IPS DF 6.9 (cell line): Measurements from ENCODE around the gene XXYLT1.
A peak's percentile ranks its signal among the peaks of the same experiment; 100 is the strongest.
"Not testable (repeated sequence)": the region's sequence is repeated elsewhere in the genome, so short reads cannot be mapped to it uniquely, and the experiment has no call there.

ENCODE experiments used
- DNase-seq: peaks from one replicate; pipeline ENCODE4 v3.0.0-alpha.2; 2013; ENCODE audit warnings: low read depth, low spot score
- H3K27ac ChIP-seq: one replicate; pipeline ENCODE4 v1.5.1; 2013; ENCODE audit warnings: low read length, control low read depth
- H3K27me3 ChIP-seq: 2 replicates; pipeline ENCODE4 v1.6.1; 2013; ENCODE audit warnings: mild to moderate bottlenecking, low read length; ENCODE audit not compliant: control insufficient read depth, insufficient read depth
- H3K36me3 ChIP-seq: 2 replicates; pipeline ENCODE4 v1.6.1; 2013; ENCODE audit warnings: low read length; ENCODE audit not compliant: control insufficient read depth, insufficient read depth
- H3K4me1 ChIP-seq: 2 replicates; pipeline ENCODE4 v1.6.1; 2013; ENCODE audit warnings: low read length; ENCODE audit not compliant: control insufficient read depth, insufficient read depth
- H3K4me3 ChIP-seq: 2 replicates; pipeline ENCODE4 v1.5.1; 2013; ENCODE audit warnings: mild to moderate bottlenecking, low read length
- H3K9me3 ChIP-seq: 2 replicates; pipeline ENCODE4 v1.6.1; 2013; ENCODE audit warnings: low read length, inconsistent platforms; ENCODE audit not compliant: control insufficient read depth, insufficient read depth
- WGBS: extraction: QIAGEN DNeasy Blood & Tissue Kit; methylation state at CpG from one replicate; pipeline ENCODE4 v1.1.7; 2013; ENCODE audit warnings: mixed read lengths, missing lambda C conversion rate; ENCODE audit not compliant: insufficient read length, insufficient coverage; 5-methylcytosine and 5-hydroxymethylcytosine counted together

Gene XXYLT1

DNA sequence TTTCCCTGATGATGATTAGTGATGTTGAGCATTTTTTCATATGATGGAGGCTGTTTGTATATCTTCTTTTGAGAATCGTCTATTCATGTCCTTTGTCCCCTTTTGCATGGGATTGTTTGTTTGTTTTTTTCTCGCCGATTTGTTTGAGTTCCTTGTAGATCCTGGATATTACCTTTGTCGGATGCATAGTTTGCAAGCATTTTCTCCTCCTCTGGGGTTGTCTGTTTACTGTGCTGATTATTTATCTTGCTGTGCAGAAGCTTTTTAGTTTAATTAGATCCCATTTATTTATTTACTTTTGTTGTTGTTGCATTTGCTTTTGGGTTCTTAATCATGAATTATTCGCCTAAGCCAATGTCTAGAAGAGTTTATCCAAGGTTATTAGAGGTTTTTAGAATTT lies 232.8 kb downstream of the XXYLT1 start:
- H3K27ac ChIP-seq, result no peak overlapping the region
- no CpG with 5 or more reads among the region's 5 CpGs for WGBS
- no peaks in the 10 kb centered on the region for H3K9me3 ChIP-seq
- no peak for DNase-seq
- H3K4me1 ChIP-seq, result no peaks in the 10 kb centered on the region; the same call in none of the 2 replicates
- H3K4me3 ChIP-seq, result no peak overlapping the region
- H3K36me3 ChIP-seq, result no peaks in the 10 kb centered on the region
- no peaks in the 10 kb centered on the region for H3K27me3 ChIP-seq

DNA sequence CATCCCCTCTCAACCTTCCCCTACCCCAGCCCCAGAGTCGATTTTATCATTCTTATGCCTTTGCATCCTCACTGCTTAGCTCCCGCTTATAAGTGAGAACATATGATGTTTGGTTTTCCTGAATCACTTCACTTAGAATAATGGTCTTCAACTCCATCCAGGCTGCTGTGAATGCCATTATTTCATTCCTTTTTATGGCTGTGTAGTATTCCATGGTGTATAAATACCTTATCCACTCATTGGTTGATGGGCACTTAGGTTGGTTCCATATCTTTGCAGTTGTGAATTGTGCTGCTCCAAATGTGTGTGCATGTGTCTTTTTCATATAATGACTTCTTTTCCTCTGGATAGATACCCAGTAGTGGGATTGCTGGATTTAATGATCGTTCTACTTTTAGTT lies 233.4 kb downstream of the XXYLT1 start:
- WGBS, result no CpG with 5 or more reads among the region's 3 CpGs
- not testable (repeated sequence) for H3K36me3 ChIP-seq, H3K4me1 ChIP-seq, DNase-seq, H3K27ac ChIP-seq, H3K9me3 ChIP-seq, H3K27me3 ChIP-seq, H3K4me3 ChIP-seq

DNA sequence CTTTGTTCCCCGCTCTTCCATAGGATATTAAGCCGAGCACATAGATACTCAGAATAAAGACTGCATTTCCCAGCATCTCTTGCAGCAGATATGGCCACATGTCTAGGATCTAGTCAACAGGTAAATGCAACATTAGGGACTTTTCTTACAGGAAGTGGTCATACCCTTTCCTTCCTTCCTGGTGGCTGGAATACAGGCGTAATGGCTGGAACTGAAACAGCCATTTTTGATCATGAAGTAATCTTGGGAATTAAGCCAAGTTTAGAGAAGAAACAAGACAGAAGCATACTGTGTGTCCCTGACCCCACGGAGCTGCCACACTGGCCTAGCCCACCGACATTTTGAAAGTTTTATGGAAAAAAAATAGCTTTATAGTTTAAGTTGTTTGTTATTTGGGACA lies 234.0 kb downstream of the XXYLT1 start:
- Histone ChIP-seq H3K9me3 (no peaks in the 10 kb centered on the region), H3K36me3 (no peaks in the 10 kb centered on the region), H3K4me1 (no peaks in the 10 kb centered on the region; the same call in 1 of the 2 replicates), H3K4me3 (no peak overlapping the region), H3K27me3 (no peaks in the 10 kb centered on the region), H3K27ac (no peak overlapping the region)
- DNase-seq, result no peak
- no CpG with 5 or more reads among the region's 5 CpGs for WGBS

DNA sequence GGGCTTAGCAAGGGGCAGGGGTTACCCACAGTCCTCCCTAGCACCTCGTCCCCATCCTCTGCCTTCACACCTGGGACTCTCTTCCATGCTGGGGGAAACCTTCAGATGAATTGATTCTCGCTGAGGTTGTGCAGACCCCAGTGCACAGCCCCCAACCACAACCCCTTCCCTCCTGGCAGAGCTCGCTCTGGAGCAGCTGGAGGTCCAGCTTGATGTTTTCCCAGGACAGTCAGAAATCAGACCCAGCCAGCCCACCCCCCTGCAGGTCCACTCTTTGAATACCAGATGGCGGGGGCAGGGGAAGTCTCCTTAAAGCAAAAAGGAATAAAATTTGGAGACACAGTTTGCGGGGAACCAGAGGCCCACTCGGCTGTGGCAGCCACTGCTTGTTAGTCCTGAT lies 234.4 kb downstream of the XXYLT1 start:
- Histone ChIP-seq H3K4me1 (no peaks in the 10 kb centered on the region; the same call in 1 of the 2 replicates), H3K9me3 (no peaks in the 10 kb centered on the region), H3K4me3 (no peak overlapping the region), H3K36me3 (no peaks in the 10 kb centered on the region), H3K27ac (no peak overlapping the region), H3K27me3 (no peaks in the 10 kb centered on the region)
- whole genome bisulfite sequencing, result no CpG with 5 or more reads among the region's 6 CpGs
- DNase-seq, result no peak

DNA sequence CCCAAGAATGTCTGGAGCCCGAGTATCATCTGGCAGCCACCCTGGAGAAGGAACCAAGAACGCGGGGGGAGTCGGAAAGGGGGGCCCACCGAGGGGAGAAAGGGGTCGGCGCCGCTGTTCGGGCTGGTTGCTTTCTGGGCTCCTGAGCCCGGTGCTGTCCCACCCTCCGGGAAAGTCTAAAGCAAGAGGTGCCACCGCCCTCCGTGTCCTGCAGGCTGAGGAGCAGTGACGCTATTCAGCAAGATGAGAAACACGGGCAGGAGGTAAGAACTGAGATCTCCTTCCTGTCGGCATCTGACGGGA lies 234.8 kb downstream of the XXYLT1 start:
- DNase-seq, result no peak
- no peaks in the 10 kb centered on the region for H3K9me3 ChIP-seq
- no peak overlapping the region for H3K27ac ChIP-seq
- H3K27me3 ChIP-seq, result no peaks in the 10 kb centered on the region
- no peak overlapping the region for H3K4me3 ChIP-seq
- WGBS, result no CpG with 5 or more reads among the region's 17 CpGs
- H3K4me1 ChIP-seq, result no peaks in the 10 kb centered on the region; the same call in 1 of the 2 replicates
- no peaks in the 10 kb centered on the region for H3K36me3 ChIP-seq

DNA sequence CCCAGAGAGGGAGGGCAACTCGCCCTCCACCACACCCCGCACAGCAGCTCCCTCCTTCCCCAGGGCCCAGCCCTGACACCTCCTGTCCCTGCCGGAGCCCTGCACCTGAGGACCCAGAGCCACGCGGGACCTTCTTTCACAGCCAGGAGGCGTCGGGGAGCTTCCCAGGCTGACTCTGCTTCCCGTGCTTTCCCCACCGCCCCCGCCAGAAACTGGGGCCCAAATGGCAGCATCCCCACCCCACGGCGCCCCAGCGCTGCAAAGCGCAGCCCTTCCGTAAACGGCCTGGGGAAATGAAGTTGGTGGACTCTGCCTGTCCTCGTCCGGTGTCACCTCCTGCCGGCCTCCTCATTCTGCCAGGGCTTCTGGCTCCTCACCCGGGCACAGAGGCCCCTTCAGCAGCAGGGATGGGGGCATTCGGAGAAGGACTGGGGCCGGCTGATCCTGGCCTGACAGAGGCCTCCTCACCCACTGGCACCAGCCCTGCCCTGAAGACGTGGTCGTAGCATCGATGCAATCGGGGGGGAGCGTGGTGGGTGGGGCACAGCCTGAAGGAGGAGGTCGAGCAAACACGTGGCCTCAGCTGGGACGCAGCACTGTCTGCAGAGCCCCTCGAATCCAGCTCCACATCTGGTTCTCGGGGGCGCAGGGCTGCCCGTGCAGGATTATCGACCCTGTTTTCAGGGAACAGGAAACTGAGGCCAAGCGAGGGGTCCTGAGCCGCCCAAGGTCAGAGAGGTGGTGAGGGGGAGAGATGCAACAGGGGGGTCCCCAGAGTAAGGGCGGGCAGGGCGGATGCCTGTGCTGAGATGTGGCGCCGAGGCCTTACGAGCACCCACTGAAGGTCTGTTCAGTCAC lies 235.4 kb downstream of the XXYLT1 start:
- Histone ChIP-seq H3K4me1 (no peaks in the 10 kb centered on the region; the same call in 1 of the 2 replicates), H3K4me3 (no peak overlapping the region), H3K9me3 (no peaks in the 10 kb centered on the region), H3K36me3 (no peaks in the 10 kb centered on the region), H3K27me3 (no peaks in the 10 kb centered on the region), H3K27ac (no peak overlapping the region)
- DNase-seq, result peak; percentile 31
- WGBS, result no CpG with 5 or more reads among the region's 42 CpGs

DNA sequence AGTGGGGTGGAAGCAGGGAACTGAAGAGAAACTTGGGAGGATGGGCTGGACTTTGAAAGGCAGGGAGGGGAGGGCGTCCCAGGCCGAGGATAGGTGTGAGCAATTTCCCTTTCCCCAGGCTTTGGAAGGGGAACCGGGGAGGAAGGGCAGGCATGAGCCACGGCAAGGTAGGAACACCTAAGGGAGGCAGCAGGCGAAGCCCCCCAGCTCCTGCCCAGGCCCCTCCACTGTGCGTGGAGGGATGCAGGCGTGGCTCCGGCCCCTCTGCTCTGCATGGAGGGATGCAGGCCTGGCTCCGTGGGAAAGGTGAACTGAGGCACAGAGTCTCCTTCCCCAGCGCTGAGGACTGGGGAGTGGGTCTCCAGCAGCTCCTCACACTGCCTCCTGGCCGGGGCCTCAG lies 236.4 kb downstream of the XXYLT1 start:
- Histone ChIP-seq H3K9me3 (no peaks in the 10 kb centered on the region), H3K27ac (no peak overlapping the region), H3K4me3 (no peak overlapping the region), H3K27me3 (no peaks in the 10 kb centered on the region), H3K36me3 (no peaks in the 10 kb centered on the region), H3K4me1 (no peaks in the 10 kb centered on the region; the same call in 1 of the 2 replicates)
- no peak for DNase-seq
- WGBS, result no CpG with 5 or more reads among the region's 11 CpGs

DNA sequence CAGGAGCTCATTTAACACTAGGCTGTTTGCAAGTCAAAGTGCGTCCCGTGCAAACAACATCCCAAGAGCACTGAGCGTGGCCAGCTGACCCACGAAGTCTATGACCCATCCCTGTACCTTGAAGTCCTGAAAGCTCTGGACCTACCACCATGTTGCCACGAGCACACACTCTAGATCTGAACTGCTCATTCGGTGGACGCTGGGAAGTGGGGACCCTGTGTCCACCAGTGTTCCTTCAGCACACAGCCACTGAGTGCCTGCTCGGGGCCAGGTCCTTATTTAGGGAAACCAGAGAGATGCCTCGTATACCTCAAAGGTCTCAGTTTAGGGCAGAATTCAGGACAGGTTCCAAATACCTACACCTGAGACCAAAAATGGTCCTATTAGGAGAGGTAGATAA lies 236.9 kb downstream of the XXYLT1 start:
- H3K4me3 ChIP-seq, result no peak overlapping the region
- H3K27ac ChIP-seq, result no peak overlapping the region
- no peaks in the 10 kb centered on the region for H3K36me3 ChIP-seq
- no CpG with 5 or more reads among the region's 9 CpGs for WGBS
- H3K9me3 ChIP-seq, result no peaks in the 10 kb centered on the region
- H3K4me1 ChIP-seq, result no peaks in the 10 kb centered on the region; the same call in 1 of the 2 replicates
- no peak for DNase-seq
- H3K27me3 ChIP-seq, result no peaks in the 10 kb centered on the region

DNA sequence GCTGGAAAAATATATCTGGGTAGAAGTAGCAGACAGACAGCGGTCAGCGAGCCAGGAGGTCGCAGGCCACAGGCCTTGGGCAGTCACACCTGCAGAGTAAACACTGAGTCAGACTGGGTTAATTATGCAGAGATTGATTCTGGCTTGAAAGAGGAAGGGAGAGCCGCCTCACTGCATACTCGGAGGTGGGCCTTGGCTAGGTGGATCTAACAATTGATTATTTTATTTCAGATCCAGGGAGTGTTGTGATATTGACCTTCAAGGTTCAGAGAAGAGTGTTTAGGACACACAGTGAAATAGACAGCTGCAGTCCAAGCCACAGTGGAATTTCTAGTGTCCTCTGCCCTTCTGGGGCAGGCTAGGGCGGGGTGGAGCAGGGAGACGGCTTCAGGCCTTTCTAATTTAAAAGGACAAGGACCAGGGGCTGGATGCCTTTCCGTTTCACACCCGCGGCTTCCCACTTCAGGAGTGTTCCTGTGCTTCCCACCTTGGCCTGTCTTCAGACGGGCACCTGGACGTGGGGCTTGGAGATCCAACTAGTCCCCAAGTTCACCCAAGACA lies 237.3 kb downstream of the XXYLT1 start:
- Histone ChIP-seq H3K27me3 (no peaks in the 10 kb centered on the region), H3K4me3 (no peak overlapping the region), H3K9me3 (no peaks in the 10 kb centered on the region), H3K36me3 (no peaks in the 10 kb centered on the region), H3K4me1 (no peaks in the 10 kb centered on the region; the same call in 1 of the 2 replicates), H3K27ac (no peak overlapping the region)
- WGBS, result no CpG with 5 or more reads among the region's 12 CpGs
- DNase-seq, result no peak

DNA sequence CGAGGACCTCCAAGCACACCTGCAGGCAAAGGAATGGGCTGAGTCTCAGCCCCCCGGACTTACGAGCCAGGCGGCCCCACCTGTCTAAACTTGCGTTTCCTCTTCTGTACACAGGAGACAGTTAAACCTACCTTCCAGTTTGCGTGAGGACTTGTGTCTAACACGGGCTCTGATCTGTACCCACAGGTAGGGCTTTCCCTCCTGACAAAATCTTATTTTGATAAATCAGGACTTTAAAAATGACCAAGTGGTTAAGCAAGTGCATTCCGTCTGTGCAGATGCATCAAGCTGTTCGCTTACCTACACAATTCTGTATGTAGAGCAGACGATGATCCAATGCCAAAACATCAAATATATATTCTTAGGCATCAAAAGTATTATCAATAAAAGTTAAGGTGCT lies 238.0 kb downstream of the XXYLT1 start:
- no CpG with 5 or more reads among the region's 10 CpGs for WGBS

More for the DNA sequence above, 238.0 kb downstream of the XXYLT1 start:
- H3K27me3 ChIP-seq, result no peaks in the 10 kb centered on the region
- H3K36me3 ChIP-seq, result no peaks in the 10 kb centered on the region
- no peak overlapping the region for H3K4me3 ChIP-seq
- no peaks in the 10 kb centered on the region for H3K9me3 ChIP-seq
- no peak overlapping the region for H3K27ac ChIP-seq
- H3K4me1 ChIP-seq, result no peaks in the 10 kb centered on the region; the same call in 1 of the 2 replicates
- no peak for DNase-seq
